ENCODE measurements around the gene COTL1. TPM values are rescaled to one million over a fixed set of nuclear protein-coding genes. Genes with fewer than 3 reads are reported as not detected.

The COTL1 gene
- total and polyA plus RNA-seq, 7 donors, result 6.1 to 44.5 (median 9.8) TPM

GRCh38 chr16:84652566-84652965, 34.7 kb upstream of the COTL1 start:
- no peaks in the 10 kb centered on the region for H3K4me1 ChIP-seq
- H3K4me3 ChIP-seq, result no peak overlapping the region
- peaks cover 4 to 52% of the 10 kb centered on the region in 2 donors for H3K36me3 ChIP-seq (ENCODE audit: insufficient read depth in 1 of 2, low read depth in 1 of 2)
- H3K27ac ChIP-seq, result no peak overlapping the region
- H3K27me3 ChIP-seq (ENCODE audit: insufficient read depth in 3 of 3, low read length in 2 of 3), result no peaks in the 10 kb centered on the region
- no peak for TF ChIP-seq CTCF (IDR thresholded peaks at IDR 0.05)
- DNase-seq, result no peak
- whole genome bisulfite sequencing, 3 donors, result 91 to 95% (median 91%) methylated on average over 7 of the region's 7 CpGs
- no peak for ATAC-seq
- intact Hi-C loops (cut with DNase I), result no loop called here
- no peaks in the 10 kb centered on the region for H3K9me3 ChIP-seq

GRCh38 chr16:84650062-84650991, 32.4 kb upstream of the COTL1 start:
- Histone ChIP-seq H3K27ac (no peak overlapping the region), H3K36me3 (ENCODE audit: insufficient read depth in 1 of 2, low read depth in 1 of 2) (peaks cover 0 to 36% of the 10 kb centered on the region in 2 donors), H3K4me3 (no peak overlapping the region), H3K27me3 (ENCODE audit: insufficient read depth in 3 of 3, low read length in 2 of 3) (no peaks in the 10 kb centered on the region), H3K9me3 (no peaks in the 10 kb centered on the region), H3K4me1 (no peaks in the 10 kb centered on the region)
- ATAC-seq, result no peak
- no peak for TF ChIP-seq CTCF (IDR thresholded peaks at IDR 0.05)
- intact Hi-C loops (cut with DNase I), result no loop called here
- 80 to 86% (median 81%) methylated on average over 20 of the region's 20 CpGs for WGBS, 3 donors
- DNase-seq, result no peak

DNA sequence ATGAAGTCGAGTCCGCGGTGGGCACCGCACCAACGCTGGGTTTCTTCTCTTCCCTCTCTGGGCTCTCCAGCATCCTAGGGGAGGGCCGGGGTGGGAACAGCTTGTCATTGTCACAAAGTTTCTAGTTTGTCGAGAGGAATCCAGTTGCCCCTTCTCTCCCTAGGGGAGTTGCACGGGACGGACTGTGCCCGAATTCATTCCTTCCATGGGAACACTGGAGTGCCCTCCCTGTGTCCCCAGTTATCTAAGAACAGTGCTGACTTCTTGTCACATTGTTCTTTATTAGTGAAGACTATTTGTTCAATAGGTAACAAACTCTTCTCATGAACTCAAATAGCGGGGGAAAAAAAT, 31.6 kb upstream of the COTL1 start:
- intact Hi-C loops (cut with DNase I), result loop anchor here in 1 of 2 donors (5.0 kb wide), 1 partner anchor 273 kb away; no protein-coding TSS in a partner anchor
- H3K9me3 ChIP-seq, result no peaks in the 10 kb centered on the region
- no peak for TF ChIP-seq CTCF (IDR thresholded peaks at IDR 0.05)
- H3K27me3 ChIP-seq (ENCODE audit: insufficient read depth in 3 of 3, low read length in 2 of 3), result no peaks in the 10 kb centered on the region
- no peaks in the 10 kb centered on the region for H3K4me1 ChIP-seq
- peak overlapping the region; percentile 75 for H3K4me3 ChIP-seq
- DNase-seq (no peak), ATAC-seq (no peak)
- 54 to 76% (median 55%) methylated on average over 11 of the region's 11 CpGs for WGBS, 3 donors
- peaks cover 0 to 29% of the 10 kb centered on the region in 2 donors for H3K36me3 ChIP-seq (ENCODE audit: insufficient read depth in 1 of 2, low read depth in 1 of 2)
- H3K27ac ChIP-seq, result peak overlapping the region; percentile 70

DNA sequence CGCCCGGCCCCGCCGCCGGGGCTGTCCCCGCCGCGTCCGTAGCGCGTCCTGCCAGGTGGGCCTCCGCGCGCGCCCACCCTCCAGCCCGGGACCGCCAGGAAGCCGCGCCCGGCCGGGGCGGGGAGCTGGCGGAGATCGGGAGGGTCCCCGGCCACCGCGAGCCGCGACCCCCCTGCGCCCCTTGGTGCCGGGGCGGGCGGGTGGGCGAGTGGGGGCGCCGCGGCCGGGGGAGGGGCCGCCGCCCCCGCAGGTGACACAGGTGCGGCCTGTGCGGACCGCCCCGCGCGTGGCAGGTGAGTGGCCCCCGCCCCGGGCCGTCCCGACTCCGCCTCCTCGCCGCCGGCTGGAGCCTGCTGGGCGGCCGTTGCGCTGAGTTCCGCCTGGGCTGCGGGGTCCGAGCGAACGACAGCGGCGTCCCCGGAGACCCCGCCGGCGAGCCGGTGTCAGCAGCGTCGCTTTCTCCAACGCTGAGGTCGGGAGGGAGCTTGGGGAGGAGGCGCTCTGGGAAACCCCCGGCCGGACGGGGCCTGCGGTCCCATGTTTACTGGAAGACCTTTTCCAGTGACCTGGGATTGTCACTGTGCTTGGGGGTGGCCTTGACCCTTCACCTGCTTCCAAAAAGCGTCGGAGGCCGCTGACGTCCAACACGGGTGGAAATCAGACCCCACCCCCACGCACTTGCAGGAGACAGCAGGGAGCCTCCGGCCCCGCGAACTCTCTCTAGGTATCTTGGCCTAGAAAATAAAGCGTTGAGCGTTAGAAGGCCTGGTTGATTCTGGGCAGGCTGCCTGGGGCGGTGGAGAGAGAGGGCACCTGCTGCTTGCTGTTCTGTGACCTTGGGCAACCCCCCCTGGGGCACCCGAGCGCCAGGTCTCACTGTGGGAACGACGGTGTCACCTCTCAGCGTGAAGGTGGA, 31.0 kb upstream of the COTL1 start:
- 1 to 8% (median 2%) methylated on average over 33 to 95 of the region's 96 CpGs for WGBS, 3 donors
- H3K4me1 ChIP-seq, result peaks cover under 1% of the 10 kb centered on the region
- no peak for TF ChIP-seq CTCF (IDR thresholded peaks at IDR 0.05)
- H3K4me3 ChIP-seq, result peak overlapping the region; percentile 75
- peak overlapping the region; percentile 70 for H3K27ac ChIP-seq
- peak; percentile 41 to 65 for DNase-seq
- H3K36me3 ChIP-seq (ENCODE audit: insufficient read depth in 1 of 2, low read depth in 1 of 2), result peaks cover 0 to 29% of the 10 kb centered on the region in 2 donors
- H3K9me3 ChIP-seq, result no peaks in the 10 kb centered on the region
- intact Hi-C loops (cut with DNase I), result loop anchor here in 1 of 2 donors (5.0 kb wide), 1 partner anchor 273 kb away; no protein-coding TSS in a partner anchor
- ATAC-seq, result peak; percentile 40 to 58 (median 50)
- H3K27me3 ChIP-seq (ENCODE audit: insufficient read depth in 3 of 3, low read length in 2 of 3), result no peaks in the 10 kb centered on the region
